ENCODE measurements around the gene STAT4.
A peak's percentile ranks its signal among the peaks of the same experiment; 100 is the strongest.

Gene STAT4

GRCh38 chr2:191150600-191151330 is at the start of gene STAT4:
TSS of gene STAT4 (minus strand) at chr2:191150994. CDS start at chr2:191148203, 2,791 bp downstream.
- DNase-seq: peak; percentile 70 to 76

- DNase-seq: no peak
Measured at GRCh38 chr2:191199929-191200512, 49.2 kb upstream of the STAT4 start.

GRCh38 chr2:191198271-191198670 is 47.5 kb upstream of the STAT4 start:
- no peak for DNase-seq

GRCh38 chr2:191197096-191197495 is 46.3 kb upstream of the STAT4 start:
- no peak for DNase-seq

- no peak for DNase-seq
Measured at GRCh38 chr2:191195021-191195420, 44.2 kb upstream of the STAT4 start.

- DNase-seq: no peak
Measured at GRCh38 chr2:191190861-191191552, 40.2 kb upstream of the STAT4 start.

- no peak for DNase-seq
Measured at GRCh38 chr2:191190435-191190834, 39.6 kb upstream of the STAT4 start.

GRCh38 chr2:191189112-191189635 is 38.4 kb upstream of the STAT4 start:
- DNase-seq: no peak

- no peak for DNase-seq
Measured at GRCh38 chr2:191188550-191189093, 37.8 kb upstream of the STAT4 start.

GRCh38 chr2:191187105-191187829 is 36.5 kb upstream of the STAT4 start:
- DNase-seq: no peak

- no peak for DNase-seq
Measured at GRCh38 chr2:191184457-191184856, 33.7 kb upstream of the STAT4 start.

GRCh38 chr2:191183516-191183915 is 32.7 kb upstream of the STAT4 start:
- no peak for DNase-seq

GRCh38 chr2:191183081-191183480 is 32.3 kb upstream of the STAT4 start:
- no peak for DNase-seq

GRCh38 chr2:191180713-191181112 is 29.9 kb upstream of the STAT4 start:
- no peak for DNase-seq

- DNase-seq: no peak
Measured at GRCh38 chr2:191180276-191180675, 29.5 kb upstream of the STAT4 start.

GRCh38 chr2:191178806-191179514 is 28.2 kb upstream of the STAT4 start:
- DNase-seq: no peak

GRCh38 chr2:191177751-191178736 is 27.2 kb upstream of the STAT4 start:
- no peak for DNase-seq

- no peak for DNase-seq
Measured at GRCh38 chr2:191176801-191177438, 26.1 kb upstream of the STAT4 start.

- DNase-seq: no peak
Measured at GRCh38 chr2:191176305-191176704, 25.5 kb upstream of the STAT4 start.

- DNase-seq: no peak
Measured at GRCh38 chr2:191174442-191174841, 23.6 kb upstream of the STAT4 start.
